Mammary epithelial cell (primary cell): Measurements from ENCODE around the gene FGD6.

Source experiments
- CTCF ChIP-seq, 2 donors: IDR thresholded peaks in 1 of 2; conservative IDR thresholded peaks in 1 of 2; 2 replicates each; pipeline ENCODE4 v1.5.1; 2011 to 2012; ENCODE audit warnings: inconsistent platforms in 2 of 2, low read length in 2 of 2, mild to moderate bottlenecking in 2 of 2, control low read depth in 1 of 2, low read depth in 1 of 2; ENCODE audit not compliant: insufficient read depth in 1 of 2; ENCODE audit errors: extremely low read depth in 1 of 2
- EZH2 ChIP-seq: IDR thresholded peaks from 2 replicates; pipeline ENCODE4 v1.6.1; 2012; ENCODE audit warnings: low read length, inconsistent platforms, borderline replicate concordance

- no peak for TF ChIP-seq CTCF (conservative IDR thresholded peaks at IDR 0.05 in 1 of 2, IDR thresholded peaks at IDR 0.05 in 1 of 2; ENCODE audit: extremely low read depth in 1 of 2, insufficient read depth in 1 of 2, low read depth in 1 of 2, low read length in 2 of 2)
- no peak for TF ChIP-seq EZH2
Observed at GRCh38 chr12:95213928-95214327, 3.3 kb downstream of the FGD6 start.
